Measurements from ENCODE around the gene CDK2AP2.
"Not testable (repeated sequence)": the region's sequence is repeated elsewhere in the genome, so short reads cannot be mapped to it uniquely, and the experiment has no call there.

CDK2AP2 gene

DNA sequence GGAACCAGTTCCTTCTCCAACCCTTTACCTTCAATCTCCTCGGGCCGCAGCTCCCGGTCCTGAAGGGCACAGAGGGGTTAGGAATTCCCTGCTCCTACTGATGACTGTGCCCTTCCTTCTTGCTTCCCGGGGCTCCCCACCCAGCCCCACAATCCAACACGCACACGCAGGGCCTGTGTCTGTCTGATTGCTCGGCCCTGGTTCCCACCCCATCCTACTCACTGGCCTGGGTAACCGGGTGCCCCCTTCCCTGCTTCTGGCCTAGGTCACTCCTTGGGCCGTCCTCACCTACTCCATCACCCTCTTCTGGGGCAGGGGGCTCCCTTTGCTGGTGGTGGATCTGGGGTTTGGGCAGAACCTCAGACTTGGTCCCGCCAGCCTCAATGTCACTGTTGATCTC, 14.0 kb upstream of the CDK2AP2 start:
- TF ChIP-seq, protein P1, sequence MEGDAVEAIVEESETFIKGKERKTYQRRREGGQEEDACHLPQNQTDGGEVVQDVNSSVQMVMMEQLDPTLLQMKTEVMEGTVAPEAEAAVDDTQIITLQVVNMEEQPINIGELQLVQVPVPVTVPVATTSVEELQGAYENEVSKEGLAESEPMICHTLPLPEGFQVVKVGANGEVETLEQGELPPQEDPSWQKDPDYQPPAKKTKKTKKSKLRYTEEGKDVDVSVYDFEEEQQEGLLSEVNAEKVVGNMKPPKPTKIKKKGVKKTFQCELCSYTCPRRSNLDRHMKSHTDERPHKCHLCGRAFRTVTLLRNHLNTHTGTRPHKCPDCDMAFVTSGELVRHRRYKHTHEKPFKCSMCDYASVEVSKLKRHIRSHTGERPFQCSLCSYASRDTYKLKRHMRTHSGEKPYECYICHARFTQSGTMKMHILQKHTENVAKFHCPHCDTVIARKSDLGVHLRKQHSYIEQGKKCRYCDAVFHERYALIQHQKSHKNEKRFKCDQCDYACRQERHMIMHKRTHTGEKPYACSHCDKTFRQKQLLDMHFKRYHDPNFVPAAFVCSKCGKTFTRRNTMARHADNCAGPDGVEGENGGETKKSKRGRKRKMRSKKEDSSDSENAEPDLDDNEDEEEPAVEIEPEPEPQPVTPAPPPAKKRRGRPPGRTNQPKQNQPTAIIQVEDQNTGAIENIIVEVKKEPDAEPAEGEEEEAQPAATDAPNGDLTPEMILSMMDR (IDR thresholded peaks at IDR 0.05; ENCODE audit: low read depth, low read length, missing control alignments) = no peak
- no peak overlapping the region for H3K4me3 ChIP-seq (replicated peaks; ENCODE audit: low read depth, low read length)
- no peak for DNase-seq (ENCODE audit: extremely low read depth, low read depth)

DNA sequence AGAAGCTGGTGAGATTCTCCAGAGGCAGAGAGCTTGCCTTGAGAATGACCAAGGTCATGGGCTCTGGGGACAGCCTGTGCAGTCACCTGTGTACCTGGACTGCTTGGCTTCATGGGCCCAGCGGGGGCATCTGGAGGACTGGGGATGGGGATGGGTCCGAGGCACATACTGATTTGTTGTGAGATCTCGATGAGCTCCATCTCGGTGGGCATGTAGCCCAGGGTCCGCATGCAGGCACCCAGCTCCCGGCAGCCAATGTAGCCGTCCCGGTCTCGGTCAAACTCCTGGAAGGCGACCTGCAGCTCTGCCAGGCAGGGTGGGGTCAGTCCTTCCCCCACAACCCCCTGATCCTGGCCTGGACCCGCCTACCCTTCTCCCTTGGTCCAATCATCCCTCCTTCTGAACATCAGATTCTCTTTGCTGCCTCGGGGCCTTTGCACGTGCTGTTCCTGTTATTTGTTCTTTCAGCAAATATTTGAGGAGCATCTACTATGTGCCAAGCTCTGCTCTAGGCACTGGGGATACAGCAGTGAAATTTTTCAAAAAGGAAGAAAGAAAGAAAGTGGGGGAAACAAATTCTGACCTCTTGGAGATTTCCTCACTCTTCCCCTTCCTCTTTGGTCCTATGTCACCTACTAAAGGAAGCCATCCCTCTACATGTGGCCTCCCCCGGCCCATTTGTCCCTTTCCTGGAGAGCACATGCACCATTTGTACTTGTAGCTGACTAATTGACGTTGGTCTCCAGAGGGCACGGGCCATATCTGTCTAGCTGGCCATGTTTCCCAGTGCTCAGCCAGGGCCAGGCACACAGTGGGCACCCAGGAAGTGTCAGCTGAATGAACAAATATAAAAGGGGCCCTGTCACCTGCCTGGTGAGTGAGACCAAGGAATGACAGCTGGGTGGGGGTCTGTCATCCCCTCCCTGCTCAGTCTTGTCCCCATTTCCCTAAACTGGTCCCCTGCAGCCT, 13.2 kb upstream of the CDK2AP2 start:
- DNase-seq (ENCODE audit: extremely low read depth, low read depth) = no peak
- TF ChIP-seq, protein P1 (IDR thresholded peaks at IDR 0.05; ENCODE audit: low read depth, low read length, missing control alignments) = no peak
- H3K4me3 ChIP-seq (replicated peaks; ENCODE audit: low read depth, low read length) = no peak overlapping the region

GRCh38 chr11:67519726-67520125, 11.8 kb upstream of the CDK2AP2 start:
- H3K4me3 ChIP-seq (replicated peaks; ENCODE audit: low read depth, low read length) = no peak overlapping the region
- no peak for DNase-seq (ENCODE audit: extremely low read depth, low read depth)
- TF ChIP-seq, protein P1 (IDR thresholded peaks at IDR 0.05; ENCODE audit: low read depth, low read length, missing control alignments) = no peak

- no peak for DNase-seq (ENCODE audit: extremely low read depth, low read depth)
- H3K4me3 ChIP-seq (replicated peaks; ENCODE audit: low read depth, low read length) = no peak overlapping the region
- TF ChIP-seq, protein P1 (IDR thresholded peaks at IDR 0.05; ENCODE audit: low read depth, low read length, missing control alignments) = no peak
These were observed 10.0 kb upstream of the CDK2AP2 start for GRCh38 chr11:67517784-67518552.

DNA sequence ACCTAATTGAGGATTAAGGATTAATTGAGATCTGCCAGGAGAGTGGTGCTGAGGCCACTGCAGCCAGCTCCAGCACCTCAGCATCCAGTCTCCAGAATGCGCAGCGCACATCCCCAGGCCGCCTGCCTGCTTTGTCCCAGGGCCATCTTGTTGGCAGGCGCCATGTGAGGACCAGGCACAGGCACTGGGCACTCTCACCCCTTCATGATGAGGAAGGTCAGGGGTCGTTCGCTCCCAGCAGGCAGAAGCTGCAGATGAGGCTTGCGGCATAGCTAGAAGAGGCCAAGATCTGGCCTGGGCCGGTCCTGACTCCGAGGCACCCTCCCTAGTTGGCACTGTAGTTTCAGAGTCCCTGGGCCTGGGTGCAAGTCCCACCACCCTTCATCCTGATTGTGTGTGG, 8.8 kb upstream of the CDK2AP2 start:
- no peak for DNase-seq (ENCODE audit: extremely low read depth, low read depth)
- TF ChIP-seq, protein P1 (IDR thresholded peaks at IDR 0.05; ENCODE audit: low read depth, low read length, missing control alignments) = no peak
- H3K4me3 ChIP-seq (replicated peaks; ENCODE audit: low read depth, low read length) = no peak overlapping the region

- TF ChIP-seq, protein P1 (IDR thresholded peaks at IDR 0.05; ENCODE audit: low read depth, low read length, missing control alignments) = no peak
These were observed 6.2 kb upstream of the CDK2AP2 start for GRCh38 chr11:67514116-67514515.

GRCh38 chr11:67511558-67511957, 3.6 kb upstream of the CDK2AP2 start:
- H3K4me3 ChIP-seq (replicated peaks; ENCODE audit: low read depth, low read length); DNase-seq (ENCODE audit: extremely low read depth, low read depth): not testable (repeated sequence)

More at GRCh38 chr11:67514116-67514515, 6.2 kb upstream of the CDK2AP2 start:
- no peak for DNase-seq (ENCODE audit: extremely low read depth, low read depth)
- no peak overlapping the region for H3K4me3 ChIP-seq (replicated peaks; ENCODE audit: low read depth, low read length)
